Fibroblast of lung (primary cell): ENCODE data around the gene PGM2. TPM values are rescaled to one million over a fixed set of nuclear protein-coding genes. Genes with fewer than 3 reads are reported as not detected.

Experiments
- DNase-seq, 2 donors: peaks; one replicate each; pipeline versions ENCODE4 v3.0.0 to v3.0.0-alpha.2; 2010; ENCODE audit warnings: low read depth in 2 of 2
- H2AFZ ChIP-seq: 2 replicates; pipeline ENCODE4 v1.5.1; 2012; ENCODE audit warnings: low read length, control low read depth, inconsistent platforms
- H3K27ac ChIP-seq: 2 replicates; pipeline ENCODE4 v1.5.1; 2011; ENCODE audit warnings: low read length, control low read depth; ENCODE audit not compliant: insufficient read depth
- H3K27me3 ChIP-seq: 2 replicates; pipeline ENCODE4 v1.5.1; 2011; ENCODE audit warnings: mild to moderate bottlenecking, low read length; ENCODE audit not compliant: control insufficient read depth, insufficient read depth
- H3K36me3 ChIP-seq: 2 replicates; pipeline ENCODE4 v1.5.1; 2011; ENCODE audit warnings: low read length; ENCODE audit not compliant: control insufficient read depth, insufficient read depth
- H3K4me1 ChIP-seq: 2 replicates; pipeline ENCODE4 v1.5.1; 2011; ENCODE audit warnings: low read length; ENCODE audit not compliant: control insufficient read depth, insufficient read depth; ENCODE audit errors: extremely low read depth
- H3K4me2 ChIP-seq: 2 replicates; pipeline ENCODE4 v1.5.1; 2011; ENCODE audit warnings: low read length, control low read depth; ENCODE audit not compliant: insufficient read depth; ENCODE audit errors: extremely low read depth
- H3K4me3 ChIP-seq, 4 experiments: fragments of 200-600 bp in 1 of 4; sonication (generic) in 1 of 4; replicated peaks in 1 of 4; 2 replicates each; pipeline ENCODE4 v1.5.1; 2011 to 2016; ENCODE audit warnings: low read length in 4 of 4, low read depth in 3 of 4, mild to moderate bottlenecking in 3 of 4, control low read depth in 2 of 4, inconsistent platforms in 1 of 4, mixed read lengths in 1 of 4; ENCODE audit not compliant: insufficient read depth in 1 of 4; ENCODE audit errors: control extremely low read depth in 1 of 4
- H3K79me2 ChIP-seq: 2 replicates; pipeline ENCODE4 v1.5.1; 2012; ENCODE audit warnings: mild to moderate bottlenecking, low read length, inconsistent platforms; ENCODE audit not compliant: control insufficient read depth, insufficient read depth
- H3K9ac ChIP-seq: 2 replicates; pipeline ENCODE4 v1.5.1; 2011; ENCODE audit warnings: mild to moderate bottlenecking, low read length, control low read depth; ENCODE audit not compliant: insufficient read depth
- H3K9me3 ChIP-seq: 2 replicates; pipeline ENCODE4 v1.5.1; 2012; ENCODE audit warnings: low read depth, low read length; ENCODE audit not compliant: control insufficient read depth, insufficient read depth
- H4K20me1 ChIP-seq: 2 replicates; pipeline ENCODE4 v1.5.1; 2011; ENCODE audit warnings: low read length; ENCODE audit not compliant: control insufficient read depth, insufficient read depth; ENCODE audit errors: extremely low read depth
- CTCF ChIP-seq, 2 donors: IDR thresholded peaks in 1 of 2; conservative IDR thresholded peaks in 1 of 2; 1 replicate in 1 of 2; 2 replicates in 1 of 2; pipeline ENCODE4 v1.5.1; 2011 to 2012; ENCODE audit warnings: low read length in 2 of 2, control low read depth in 1 of 2, inconsistent platforms in 1 of 2, low read depth in 1 of 2, mild to moderate bottlenecking in 1 of 2
- EZH2 ChIP-seq: IDR thresholded peaks from 2 replicates; pipeline ENCODE4 v1.5.1; 2012; ENCODE audit warnings: low read length, control low read depth, mild to moderate bottlenecking; ENCODE audit errors: missing control alignments
- polyA plus RNA-seq, 2 donors: library from polyadenylated mRNA; depleted of rRNA in 1 of 2; stranded (reverse) in 1 of 2; unstranded in 1 of 2; fragments of >200 nt; gene quantifications; 2 replicates each; pipeline ENCODE4 v1.2.1, GENCODE V29; 2011 to 2012; ENCODE audit warnings: missing spikeins in 1 of 2
- total RNA-seq: library from RNA; depleted of rRNA; stranded (reverse); fragments of >200 nt; gene quantifications from 2 replicates; pipeline ENCODE4 v1.2.1, GENCODE V29; 2014

PGM2 gene
- total and polyA plus RNA-seq, 2 donors (not counting 1 experiment from before 2014, with no cell fraction given): 15.0 to 15.1 TPM

GRCh38 chr4:37803348-37803973, 23.0 kb upstream of the PGM2 start:
- H3K27ac ChIP-seq: no peak overlapping the region
- H3K9ac ChIP-seq: no peak overlapping the region
- H4K20me1 ChIP-seq: no peaks in the 10 kb centered on the region
- peaks cover 6% of the 10 kb centered on the region for H3K27me3 ChIP-seq
- no peak overlapping the region for H3K4me2 ChIP-seq
- DNase-seq: peak; percentile 50 to 81
- H3K79me2 ChIP-seq: no peaks in the 10 kb centered on the region
- no peaks in the 10 kb centered on the region for H3K4me1 ChIP-seq
- H2AFZ ChIP-seq: no peak overlapping the region
- H3K36me3 ChIP-seq: no peaks in the 10 kb centered on the region
- H3K4me3 ChIP-seq: no peak overlapping the region
- no peaks in the 10 kb centered on the region for H3K9me3 ChIP-seq
- no peak for TF ChIP-seq EZH2
- TF ChIP-seq CTCF (conservative IDR thresholded peaks at IDR 0.05 in 1 of 2, IDR thresholded peaks at IDR 0.05 in 1 of 2; ENCODE audit: low read depth in 1 of 2, low read length in 2 of 2): peak in 1 of 2 donors; percentile 52

GRCh38 chr4:37805091-37805490, 21.4 kb upstream of the PGM2 start:
- Histone ChIP-seq H3K4me3 (no peak overlapping the region), H3K79me2 (no peaks in the 10 kb centered on the region), H3K4me2 (no peak overlapping the region), H3K27me3 (no peaks in the 10 kb centered on the region), H2AFZ (no peak overlapping the region), H3K27ac (no peak overlapping the region), H3K36me3 (no peaks in the 10 kb centered on the region), H4K20me1 (no peaks in the 10 kb centered on the region), H3K4me1 (no peaks in the 10 kb centered on the region), H3K9ac (no peak overlapping the region), H3K9me3 (no peaks in the 10 kb centered on the region)
- no peak for TF ChIP-seq CTCF (conservative IDR thresholded peaks at IDR 0.05 in 1 of 2, IDR thresholded peaks at IDR 0.05 in 1 of 2; ENCODE audit: low read depth in 1 of 2, low read length in 2 of 2)
- no peak for TF ChIP-seq EZH2
- DNase-seq: no peak

- Histone ChIP-seq H3K27ac (no peak overlapping the region), H3K4me3 (no peak overlapping the region), H3K79me2 (no peaks in the 10 kb centered on the region), H3K9ac (no peak overlapping the region), H4K20me1 (no peaks in the 10 kb centered on the region), H3K9me3 (no peaks in the 10 kb centered on the region), H3K4me2 (no peak overlapping the region), H3K36me3 (no peaks in the 10 kb centered on the region), H3K27me3 (no peaks in the 10 kb centered on the region), H2AFZ (no peak overlapping the region), H3K4me1 (no peaks in the 10 kb centered on the region)
- TF ChIP-seq EZH2: no peak
- no peak for TF ChIP-seq CTCF (conservative IDR thresholded peaks at IDR 0.05 in 1 of 2, IDR thresholded peaks at IDR 0.05 in 1 of 2; ENCODE audit: low read depth in 1 of 2, low read length in 2 of 2)
- peak; percentile 60 to 70 for DNase-seq
Observed at GRCh38 chr4:37812713-37813112, 13.8 kb upstream of the PGM2 start.
